Measurements from ENCODE around the gene SULT1A2. TPM values are rescaled to one million over a fixed set of nuclear protein-coding genes. Genes with fewer than 3 reads are reported as not detected.

SULT1A2 gene
- under 0.01 TPM in 1 of 2 replicates, not detected in the other for total RNA-seq

DNA sequence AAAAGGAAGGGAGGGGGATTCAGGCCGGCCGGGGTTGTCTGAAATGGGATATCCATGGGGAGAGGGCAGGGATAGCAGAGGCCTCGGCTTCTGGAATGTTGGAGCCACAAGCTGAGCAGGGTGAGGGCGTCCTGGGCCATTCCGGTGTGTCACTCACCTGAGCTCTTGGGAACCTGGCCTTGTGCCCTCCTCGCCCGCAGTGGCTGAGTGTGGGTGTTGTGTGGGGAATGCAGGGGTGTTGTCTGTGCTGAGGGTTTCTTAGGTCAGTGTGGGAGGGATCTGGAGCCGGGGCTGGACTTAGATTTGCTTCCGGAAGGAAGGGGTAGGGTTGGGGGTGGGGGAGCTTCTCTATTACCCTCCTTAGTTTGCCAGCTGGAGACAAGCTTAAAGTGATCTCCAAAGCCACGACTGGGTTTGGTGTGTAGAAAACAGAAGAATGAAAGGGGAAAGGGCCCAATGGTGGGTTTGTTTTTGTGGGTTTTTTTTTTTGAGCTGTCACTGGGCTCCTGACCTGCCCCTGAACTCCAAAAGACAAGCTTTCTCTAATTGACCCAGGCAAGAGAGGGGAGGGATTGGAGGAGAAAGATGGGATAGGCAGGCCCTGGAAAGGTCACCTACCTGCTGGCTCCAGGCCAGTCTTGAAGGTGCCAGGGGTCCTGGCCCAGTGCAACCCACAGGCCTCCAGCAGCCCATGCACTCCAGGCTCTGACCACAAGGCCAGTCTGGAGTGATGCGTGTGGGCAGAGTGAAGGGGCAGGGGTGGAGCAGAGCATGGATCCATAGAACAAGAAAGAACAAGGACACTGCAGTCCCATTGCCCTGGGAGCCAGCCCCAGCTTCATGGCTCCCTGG, at the start of gene SULT1A2:
SULT1A2 (minus strand) TSS at position 211 of the 852 bp plus-strand sequence. CDS start 1,120 bp downstream, outside the sequence.

DNA sequence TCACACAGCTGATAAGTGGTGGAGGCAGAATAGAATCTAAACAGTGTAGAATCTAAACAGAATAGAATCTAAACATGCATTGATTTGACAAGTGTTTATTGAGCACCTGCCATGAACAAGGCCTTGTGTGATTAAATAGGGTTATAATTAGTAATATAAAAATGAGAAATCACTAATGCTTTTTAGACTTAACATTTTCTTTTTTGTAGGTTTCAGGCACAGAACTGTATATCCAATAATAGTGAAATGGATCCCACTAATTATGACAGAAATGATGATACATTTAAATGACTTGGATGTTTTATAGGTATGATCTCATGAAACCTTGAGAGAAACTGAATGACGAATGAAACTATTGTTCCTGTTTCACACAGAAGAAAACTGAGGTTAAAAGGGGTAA, 40.9 kb upstream of the SULT1A2 start, which contains the start of gene NPIPB8:
NPIPB8 (plus strand) TSS at position 301 of the 400 bp plus-strand sequence. CDS start 296 bp downstream, outside the sequence.

DNA sequence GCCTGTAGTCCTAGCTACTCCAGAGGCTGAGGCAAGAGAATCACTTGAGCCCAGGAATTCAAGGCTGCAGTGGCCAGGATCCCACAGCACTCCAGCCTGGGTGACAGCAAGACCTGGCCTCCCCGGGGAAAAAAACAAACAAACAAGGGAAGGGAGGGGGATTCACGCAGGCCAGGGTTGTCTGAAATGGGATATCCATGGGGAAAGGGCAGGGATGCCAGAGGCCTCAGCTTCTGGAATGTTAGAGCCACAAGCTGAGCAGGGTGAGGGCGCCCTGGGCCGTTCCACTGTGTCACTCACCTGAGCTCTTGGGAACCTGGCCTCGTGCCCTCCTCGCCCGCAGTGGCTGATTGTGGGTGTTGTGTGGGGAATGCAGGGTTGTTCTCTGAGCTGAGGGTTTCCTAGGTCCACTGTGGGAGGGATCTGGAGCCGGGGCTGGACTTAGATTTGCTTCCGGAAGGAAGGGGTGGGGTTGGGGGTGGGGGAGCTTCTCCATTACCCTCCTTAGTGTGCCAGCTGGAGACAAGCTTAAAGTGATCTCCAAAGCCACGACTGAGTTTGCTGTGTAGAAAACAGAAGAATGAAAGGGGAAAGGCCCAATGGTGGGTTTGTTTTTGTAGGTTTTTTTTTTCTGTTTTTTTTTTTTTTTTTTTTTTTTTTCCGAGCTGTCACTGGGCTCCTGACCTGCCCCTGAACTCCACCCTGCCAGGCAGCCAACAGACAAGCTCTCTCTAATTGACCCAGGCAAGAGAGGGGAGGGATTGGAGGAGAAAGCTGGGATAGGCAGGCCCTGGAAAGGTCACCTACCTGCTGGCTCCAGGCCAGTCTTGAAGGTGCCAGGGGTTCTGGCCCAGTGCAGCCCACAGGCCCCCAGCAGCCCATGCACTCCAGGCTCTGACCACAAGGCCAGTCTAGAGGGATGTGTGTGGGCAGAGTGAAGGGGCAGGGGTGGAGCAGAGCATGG, 13.1 kb upstream of the SULT1A2 start, which contains the start of gene SULT1A1:
SULT1A1 (minus strand) TSS at position 414 of the 964 bp plus-strand sequence. CDS start 1,189 bp downstream, outside the sequence.

DNA sequence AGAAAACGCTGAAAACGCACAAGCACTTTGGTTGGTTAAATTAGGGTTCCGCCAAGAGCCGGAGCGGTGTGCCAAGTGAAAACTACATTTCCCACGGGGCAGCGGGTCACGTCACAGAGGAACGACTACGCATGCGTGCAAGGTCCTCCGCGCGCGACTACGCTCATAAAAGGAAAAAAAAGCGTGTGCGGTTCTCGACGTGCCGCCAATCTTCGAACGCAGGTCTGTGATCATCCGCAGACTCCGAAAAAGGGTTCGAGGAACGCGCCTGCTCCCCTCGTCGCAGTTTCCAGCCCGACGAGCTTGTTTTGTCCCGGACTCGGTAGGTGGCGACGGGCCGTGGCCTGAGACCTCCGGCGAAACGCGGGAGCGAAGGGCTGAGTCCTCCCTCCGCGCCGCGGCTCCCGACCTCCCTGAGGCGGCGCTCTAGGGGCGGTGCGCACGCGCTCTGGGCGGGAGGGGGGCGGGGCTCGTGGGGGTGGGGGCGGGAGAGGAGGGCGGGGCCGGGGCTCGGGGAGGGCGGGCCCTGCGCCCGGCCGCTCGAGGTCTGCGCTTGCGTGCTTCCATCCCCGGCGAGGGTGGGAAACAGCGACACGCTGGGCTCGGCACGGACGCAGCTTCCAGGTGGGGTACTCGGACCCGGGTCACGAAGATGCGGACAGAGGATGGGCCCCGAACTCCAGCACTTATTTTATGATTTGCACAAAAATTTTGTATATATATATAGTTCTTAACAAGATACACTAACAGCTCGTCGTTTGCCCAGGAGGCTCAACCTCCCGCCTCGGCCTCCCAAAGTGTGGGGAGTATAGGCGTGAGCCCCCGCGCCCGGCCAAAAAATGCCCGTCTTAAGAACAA, 42.8 kb downstream of the SULT1A2 start, which contains the start of gene SGF29:
SGF29 (plus strand) TSS at position 145 of the 858 bp plus-strand sequence. CDS start 27,150 bp downstream, outside the sequence.

Other genes starting within 250 kb of the SULT1A2 start
- 0.33 and 0.75 TPM in 2 replicates for gene NPIPB6, start 233.5 kb downstream of the SULT1A2 start, total RNA-seq
- gene EIF3CL, start 193.2 kb downstream of the SULT1A2 start, total RNA-seq: 127 and 171 TPM in 2 replicates
- not detected in 2 replicates for gene NPIPB7, start 124.7 kb downstream of the SULT1A2 start, total RNA-seq
- gene CLN3, start 105.0 kb downstream of the SULT1A2 start, total RNA-seq: 13.3 and 15.1 TPM in 2 replicates
- not detected in 2 replicates for gene APOBR, start 102.4 kb downstream of the SULT1A2 start, total RNA-seq
- not detected in 2 replicates for gene IL27, start 90.2 kb downstream of the SULT1A2 start, total RNA-seq
- 12.1 and 30.9 TPM in 2 replicates for gene NUPR1, start 58.1 kb downstream of the SULT1A2 start, total RNA-seq
- 9.4 and 10.0 TPM in 2 replicates for gene SGF29, start 43.1 kb downstream of the SULT1A2 start, total RNA-seq
- gene SULT1A1, start 13.0 kb upstream of the SULT1A2 start, total RNA-seq: 0.77 and 0.87 TPM in 2 replicates
- under 0.01 and 0.12 TPM in 2 replicates for gene NPIPB8, start 41.0 kb upstream of the SULT1A2 start, total RNA-seq
- gene EIF3C, start 114.4 kb upstream of the SULT1A2 start, total RNA-seq: 108 and 129 TPM in 2 replicates
- gene NPIPB9, start 154.7 kb upstream of the SULT1A2 start, total RNA-seq: 4.1 and 4.3 TPM in 2 replicates
- 62.1 and 67.1 TPM in 2 replicates for gene ATXN2L, start 225.9 kb upstream of the SULT1A2 start, total RNA-seq
- 126 and 136 TPM in 2 replicates for gene TUFM, start 249.3 kb upstream of the SULT1A2 start, total RNA-seq